HepG2 (cell line): Measurements from ENCODE around the gene CIROP. TPM values are rescaled to one million over a fixed set of nuclear protein-coding genes. Genes with fewer than 3 reads are reported as not detected.

Source experiments
- CTCF ChIP-seq: sonication (generic); formaldehyde crosslinking; IDR thresholded peaks from 2 replicates; pipeline ENCODE4 v1.5.0; 2020; ENCODE audit warnings: mild to moderate bottlenecking, missing genetic modification reagents, moderate library complexity
- DNMT3B ChIP-seq: conservative IDR thresholded peaks from 2 replicates; pipeline ENCODE4 v1.6.1; 2016; ENCODE audit warnings: missing biosample characterization, control low read depth
- DZIP1 ChIP-seq: sonication (generic); formaldehyde crosslinking; IDR thresholded peaks from 2 replicates; pipeline ENCODE4 v1.5.0; 2020; ENCODE audit warnings: mild to moderate bottlenecking, missing genetic modification reagents
- GLI4 ChIP-seq: sonication (generic); formaldehyde crosslinking; IDR thresholded peaks from 2 replicates; pipeline ENCODE4 v1.5.1; 2020; ENCODE audit warnings: missing genetic modification reagents, mild to moderate bottlenecking, moderate library complexity, borderline replicate concordance
- HOXD1 ChIP-seq: sonication (generic); formaldehyde crosslinking; IDR thresholded peaks from 2 replicates; pipeline ENCODE4 v1.5.0; 2020; ENCODE audit warnings: missing genetic modification reagents
- MAX ChIP-seq: IDR thresholded peaks from 2 replicates; pipeline ENCODE4 v1.6.1; 2012; ENCODE audit warnings: inconsistent platforms
- MEIS1 ChIP-seq: sonication (generic); formaldehyde crosslinking; IDR thresholded peaks from 2 replicates; pipeline ENCODE4 v1.9.0; 2021; ENCODE audit warnings: mild to moderate bottlenecking, missing genetic modification reagents, moderate library complexity, borderline replicate concordance
- MIER2 ChIP-seq: IDR thresholded peaks from 2 replicates; pipeline ENCODE4 v1.6.1; 2016; ENCODE audit warnings: missing biosample characterization, missing genetic modification reagents
- NBN ChIP-seq: fragments of 450-650 bp; conservative IDR thresholded peaks from 2 replicates; pipeline ENCODE4 v1.6.1; 2017
- PRDM10 ChIP-seq: sonication (generic); formaldehyde crosslinking; IDR thresholded peaks from 2 replicates; pipeline ENCODE4 v1.4.0; 2020; ENCODE audit warnings: low read depth, missing genetic modification reagents
- SIN3A ChIP-seq: IDR thresholded peaks from 2 replicates; pipeline ENCODE4 v1.6.1; 2011; ENCODE audit warnings: low read depth, mild to moderate bottlenecking, control low read depth, low read length, borderline replicate concordance
- ZMYM3 ChIP-seq: sonication (generic); formaldehyde crosslinking; IDR thresholded peaks from 2 replicates; pipeline ENCODE4 v1.5.1; 2020; ENCODE audit warnings: mild to moderate bottlenecking, missing genetic modification reagents
- ZNF225 ChIP-seq: sonication (generic); formaldehyde crosslinking; IDR thresholded peaks from 2 replicates; pipeline ENCODE4 v1.4.0; 2020; ENCODE audit warnings: mild to moderate bottlenecking, missing genetic modification reagents
- ZNF263 ChIP-seq: sonication (generic); formaldehyde crosslinking; IDR thresholded peaks from 2 replicates; pipeline ENCODE4 v1.4.0; 2020; ENCODE audit warnings: missing genetic modification reagents
- ZNF460 ChIP-seq: sonication (generic); formaldehyde crosslinking; IDR thresholded peaks from 2 replicates; pipeline ENCODE4 v1.5.1; 2020; ENCODE audit warnings: missing genetic modification reagents, mild to moderate bottlenecking, borderline replicate concordance
- ZNF484 ChIP-seq: sonication (generic); formaldehyde crosslinking; IDR thresholded peaks from 2 replicates; pipeline ENCODE4 v1.5.1; 2020; ENCODE audit warnings: mild to moderate bottlenecking, low read depth, missing genetic modification reagents, borderline replicate concordance
- ZNF704 ChIP-seq: sonication (generic); formaldehyde crosslinking; IDR thresholded peaks from 2 replicates; pipeline ENCODE4 v1.8.1; 2023; ENCODE audit warnings: mild to moderate bottlenecking, inconsistent platforms, moderate library complexity, missing genetic modification reagents, borderline replicate concordance
- ZNF709 ChIP-seq: sonication (generic); formaldehyde crosslinking; IDR thresholded peaks from 2 replicates; pipeline ENCODE4 v1.5.0; 2020; ENCODE audit warnings: mild to moderate bottlenecking, missing genetic modification reagents
- ZNF746 ChIP-seq: sonication (generic); formaldehyde crosslinking; IDR thresholded peaks from 2 replicates; pipeline ENCODE4 v1.8.0; 2022; ENCODE audit warnings: mild to moderate bottlenecking, missing genetic modification reagents
- ZNF816 ChIP-seq: sonication (generic); formaldehyde crosslinking; IDR thresholded peaks from 2 replicates; pipeline ENCODE4 v1.8.0; 2022; ENCODE audit warnings: missing genetic modification reagents, mild to moderate bottlenecking, borderline replicate concordance
- ZSCAN31 ChIP-seq: sonication (generic); formaldehyde crosslinking; IDR thresholded peaks from 2 replicates; pipeline ENCODE4 v1.5.0; 2020; ENCODE audit warnings: low read depth, mild to moderate bottlenecking, missing genetic modification reagents
- polyA plus RNA-seq, 8 experiments: library from polyadenylated mRNA; depleted of rRNA in 3 of 8; stranded (reverse) in 7 of 8; unstranded in 1 of 8; fragments of >200 nt; fragmentation: Illumina TruSeq in 4 of 8; extraction: Trizol in 4 of 8; gene quantifications; 2 replicates each; pipeline versions ENCODE4 v1.2.1 to v1.2.3, GENCODE V29; 2011 to 2016; ENCODE audit warnings: low read depth in 4 of 8, missing spikeins in 1 of 8, mixed read lengths in 1 of 8; ENCODE audit not compliant: insufficient read depth in 1 of 8
- total RNA-seq, 5 experiments: library from RNA; depleted of rRNA; stranded (reverse); fragments of >200 nt; fragmentation: Illumina TruSeq; extraction: Trizol; gene quantifications; 2 replicates each; pipeline ENCODE4 v1.2.3, GENCODE V29; 2016; ENCODE audit warnings: low read depth in 1 of 5

CIROP gene
- total and polyA plus RNA-seq, 2 of the 13 experiments (the other 11 are each of a cell fraction or from before 2014, with no cell fraction given) = 0.07 TPM; not detected in 1

GRCh38 chr14:23106747-23107045 lies 1.9 kb upstream of the CIROP start (continued):
- TF ChIP-seq DZIP1 (CRISPR knock-in tag) = no peak; the same call in 1 of the 2 replicates
- TF ChIP-seq NBN = no peak
- TF ChIP-seq SIN3A = no peak
- TF ChIP-seq PRDM10 (CRISPR knock-in tag) = no peak
- no peak for TF ChIP-seq HOXD1 (CRISPR knock-in tag)
- TF ChIP-seq ZNF709 (CRISPR knock-in tag) = no peak
- TF ChIP-seq CTCF (CRISPR knock-in tag) = no peak
- no peak for TF ChIP-seq MAX
- TF ChIP-seq MEIS1 (CRISPR knock-in tag) = 0 out of 2 replicates have a peak, but pooled peaks have one; percentile 22
- TF ChIP-seq ZNF484 = no peak
- no peak for TF ChIP-seq ZNF746
- TF ChIP-seq ZMYM3 = no peak
- no peak for TF ChIP-seq ZNF704 (CRISPR knock-in tag)
- TF ChIP-seq ZNF816 (CRISPR knock-in tag) = no peak
- no peak for TF ChIP-seq ZNF460 (CRISPR knock-in tag)
- no peak for TF ChIP-seq ZNF263 (CRISPR knock-in tag)
- TF ChIP-seq ZSCAN31 = peak; percentile 56; the same call in 1 of the 2 replicates
- no peak for TF ChIP-seq MIER2 (CRISPR knock-in tag)
- no peak for TF ChIP-seq ZNF225 (CRISPR knock-in tag)
- no peak for TF ChIP-seq DNMT3B (CRISPR knock-in tag)
- 0 out of 2 replicates have a peak, but pooled peaks have one; percentile 19 for TF ChIP-seq GLI4
